ENCODE measurements around the gene LARGE2. TPM values are rescaled to one million over a fixed set of nuclear protein-coding genes. Genes with fewer than 3 reads are reported as not detected.
A peak's percentile ranks its signal among the peaks of the same experiment; 100 is the strongest.

Gene LARGE2
- total RNA-seq, 1 experiment from 2014 or later, result 18.4 TPM

DNA sequence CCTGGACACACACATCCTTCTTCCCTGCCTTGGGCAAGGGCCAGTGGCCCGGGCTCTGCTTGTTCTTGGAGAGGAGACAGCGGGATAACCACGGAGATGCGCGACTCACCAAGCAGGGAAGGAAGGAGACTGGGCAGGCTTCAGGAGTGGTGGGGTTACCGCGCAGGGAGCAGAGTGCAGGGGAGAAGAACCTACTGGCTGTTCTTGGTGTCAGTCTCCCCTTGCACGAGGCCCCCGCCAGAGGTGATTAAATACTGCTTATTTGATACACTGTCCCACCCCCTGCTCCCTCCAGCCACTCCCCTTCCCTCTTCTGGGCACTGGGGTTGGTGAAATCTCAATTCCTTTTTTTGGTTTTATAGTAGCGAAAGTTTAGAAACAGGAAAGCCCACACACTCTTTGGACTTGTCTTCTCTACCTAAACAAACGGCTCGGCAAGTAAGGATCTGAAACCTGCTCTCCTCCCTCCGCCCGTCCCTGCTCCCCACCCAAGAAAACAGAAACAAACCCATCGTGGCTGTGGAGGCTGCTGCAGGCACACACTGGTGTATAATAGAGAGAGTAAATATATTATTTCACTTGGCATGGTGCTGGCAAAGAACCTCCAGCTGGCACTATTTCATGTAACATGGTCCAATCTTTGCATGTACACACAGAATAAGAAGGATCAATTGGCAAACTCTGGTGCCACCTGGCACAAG, 10.8 kb downstream of the LARGE2 start:
- BruUV-seq (replicated peaks), result TSS peak; percentile 38
- no peaks in the 10 kb centered on the region for H3K36me3 ChIP-seq (ENCODE audit: low read depth, low read length)
- POLR2A ChIA-PET (ENCODE audit: unreplicated experiment), result no interaction called here
- no peaks in the 10 kb centered on the region for H3K9me3 ChIP-seq (ENCODE audit: low read length)
- peaks cover 7% of the 10 kb centered on the region; the same call in 1 of the 2 replicates for H3K4me1 ChIP-seq (ENCODE audit: insufficient read depth, low read length)
- no peaks in the 10 kb centered on the region for H4K20me1 ChIP-seq (ENCODE audit: low read length)
- ATAC-seq, result peak; percentile 37; the same call in 1 of the 2 replicates
- H3F3A ChIP-seq (ENCODE audit: low read length, unreplicated experiment), result no peaks in the 10 kb centered on the region
- intact Hi-C loops (cut with micrococcal nuclease), result no loop called here
- no peak overlapping the region for H2AFZ ChIP-seq (ENCODE audit: low read length)
- CTCF ChIA-PET, result no interaction called here
- no peaks in the 10 kb centered on the region for H3K27me3 ChIP-seq (ENCODE audit: low read length)
- no peak overlapping the region for H3K27ac ChIP-seq (ENCODE audit: low read length)
- TF ChIP-seq, protein P1, sequence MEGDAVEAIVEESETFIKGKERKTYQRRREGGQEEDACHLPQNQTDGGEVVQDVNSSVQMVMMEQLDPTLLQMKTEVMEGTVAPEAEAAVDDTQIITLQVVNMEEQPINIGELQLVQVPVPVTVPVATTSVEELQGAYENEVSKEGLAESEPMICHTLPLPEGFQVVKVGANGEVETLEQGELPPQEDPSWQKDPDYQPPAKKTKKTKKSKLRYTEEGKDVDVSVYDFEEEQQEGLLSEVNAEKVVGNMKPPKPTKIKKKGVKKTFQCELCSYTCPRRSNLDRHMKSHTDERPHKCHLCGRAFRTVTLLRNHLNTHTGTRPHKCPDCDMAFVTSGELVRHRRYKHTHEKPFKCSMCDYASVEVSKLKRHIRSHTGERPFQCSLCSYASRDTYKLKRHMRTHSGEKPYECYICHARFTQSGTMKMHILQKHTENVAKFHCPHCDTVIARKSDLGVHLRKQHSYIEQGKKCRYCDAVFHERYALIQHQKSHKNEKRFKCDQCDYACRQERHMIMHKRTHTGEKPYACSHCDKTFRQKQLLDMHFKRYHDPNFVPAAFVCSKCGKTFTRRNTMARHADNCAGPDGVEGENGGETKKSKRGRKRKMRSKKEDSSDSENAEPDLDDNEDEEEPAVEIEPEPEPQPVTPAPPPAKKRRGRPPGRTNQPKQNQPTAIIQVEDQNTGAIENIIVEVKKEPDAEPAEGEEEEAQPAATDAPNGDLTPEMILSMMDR (conservative IDR thresholded peaks at IDR 0.05; ENCODE audit: low read depth, low read length), result no peak
- TF ChIP-seq EZH2 (IDR thresholded peaks at IDR 0.05; ENCODE audit: low read length, unreplicated experiment) (no peak), EZH2phosphoT487 (IDR thresholded peaks at IDR 0.05; ENCODE audit: borderline replicate concordance, low read length) (no peak)
- H3K9me2 ChIP-seq (replicated peaks; ENCODE audit: low read length), result no peaks in the 10 kb centered on the region
- peak; percentile 21 for DNase-seq
- H3K79me2 ChIP-seq (ENCODE audit: low read length), result no peaks in the 10 kb centered on the region
- no peak overlapping the region for H3K9ac ChIP-seq (ENCODE audit: low read length)
- no peak overlapping the region for H3K4me3 ChIP-seq (ENCODE audit: low read length)
- no peak overlapping the region for H3K4me2 ChIP-seq (ENCODE audit: low read length)

DNA sequence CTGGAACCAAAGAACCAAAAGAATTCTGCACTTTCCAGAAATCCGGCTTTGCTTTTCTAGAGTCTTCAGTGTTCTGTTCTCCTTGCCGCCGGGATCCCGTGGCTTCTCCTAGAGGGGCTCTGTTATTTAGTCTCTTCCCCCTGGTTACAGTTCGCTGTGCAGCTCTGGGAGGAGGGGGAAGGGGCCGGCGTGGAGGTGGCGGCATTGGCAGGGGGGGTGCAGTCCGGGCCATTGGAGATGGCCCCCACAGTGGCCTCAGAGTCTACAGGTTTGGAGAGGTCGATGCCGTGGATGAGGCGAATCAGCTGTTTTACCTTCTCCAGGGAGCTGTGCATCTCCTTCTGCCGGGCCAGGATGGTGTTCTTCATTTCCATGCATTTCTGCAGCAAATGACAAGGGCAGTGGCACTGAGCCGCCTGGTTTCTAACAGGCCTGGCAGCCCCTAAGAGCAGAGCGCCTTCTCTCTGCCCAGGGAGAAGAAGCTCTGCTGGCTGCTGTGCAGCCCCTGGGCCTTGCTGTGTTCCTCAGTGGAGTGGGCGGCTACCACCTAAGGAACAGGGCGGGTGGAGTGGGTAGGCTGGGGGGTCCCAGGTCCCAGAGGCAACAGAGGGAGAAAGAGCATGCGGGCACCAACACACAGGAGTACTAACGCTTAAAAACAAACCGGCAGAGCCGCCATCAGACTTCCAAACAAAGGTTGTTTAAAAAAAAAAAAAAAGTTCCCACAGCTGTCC, 11.6 kb downstream of the LARGE2 start:
- ChIA-PET POLR2A (ENCODE audit: unreplicated experiment) (no interaction called here), CTCF (no interaction called here)
- TF ChIP-seq, protein P1 (conservative IDR thresholded peaks at IDR 0.05; ENCODE audit: low read depth, low read length), result no peak
- no peak for TF ChIP-seq EZH2 (IDR thresholded peaks at IDR 0.05; ENCODE audit: low read length, unreplicated experiment)
- TF ChIP-seq EZH2phosphoT487 (IDR thresholded peaks at IDR 0.05; ENCODE audit: borderline replicate concordance, low read length), result no peak
- no peaks in the 10 kb centered on the region for H4K20me1 ChIP-seq (ENCODE audit: low read length)
- H3K4me3 ChIP-seq (ENCODE audit: low read length), result no peak overlapping the region
- intact Hi-C loops (cut with micrococcal nuclease), result no loop called here
- no peaks in the 10 kb centered on the region for H3K27me3 ChIP-seq (ENCODE audit: low read length)
- H3K79me2 ChIP-seq (ENCODE audit: low read length), result no peaks in the 10 kb centered on the region
- no peak overlapping the region for H3K9ac ChIP-seq (ENCODE audit: low read length)
- H3K27ac ChIP-seq (ENCODE audit: low read length), result no peak overlapping the region
- no peak overlapping the region for H2AFZ ChIP-seq (ENCODE audit: low read length)
- DNase-seq (no peak), ATAC-seq (no peak)
- H3K9me2 ChIP-seq (replicated peaks; ENCODE audit: low read length), result no peaks in the 10 kb centered on the region
- no peaks in the 10 kb centered on the region for H3K9me3 ChIP-seq (ENCODE audit: low read length)
- no TSS peak for BruUV-seq (replicated peaks)
- no peaks in the 10 kb centered on the region for H3F3A ChIP-seq (ENCODE audit: low read length, unreplicated experiment)
- H3K4me2 ChIP-seq (ENCODE audit: low read length), result no peak overlapping the region
- H3K36me3 ChIP-seq (ENCODE audit: low read depth, low read length), result no peaks in the 10 kb centered on the region
- peaks cover 7% of the 10 kb centered on the region; the same call in 1 of the 2 replicates for H3K4me1 ChIP-seq (ENCODE audit: insufficient read depth, low read length)
